Measurements from ENCODE around the gene SULT4A1.

GRCh38 chr22:43891360-43892182, 29.3 kb upstream of the SULT4A1 start, which contains the start of gene PNPLA5:
- TF ChIP-seq CTCF (IDR thresholded peaks at IDR 0.05; ENCODE audit: insufficient read depth, low read depth, low read length) (no peak), EZH2 (IDR thresholded peaks at IDR 0.05; ENCODE audit: insufficient read depth, low read length) (peak; percentile 79)
